SK-N-SH (cell line): ENCODE data around the gene NSUN7. TPM values are rescaled to one million over a fixed set of nuclear protein-coding genes. Genes with fewer than 3 reads are reported as not detected.

ENCODE experiments used
- CTCF ChIA-PET: fragments of 300-600, 350-600 bp; formaldehyde crosslinking; extraction: SDS; loops from one replicate; lab custom pipeline; 2021; lab: Yijun Ruan, JAX
- POLR2A ChIA-PET: fragments of 350-600 bp; sonication (Branson Sonifier 250); formaldehyde crosslinking; extraction: SDS; loops from one replicate; lab custom pipeline; 2020; ENCODE audit warnings: antibody characterized with exemption, inconsistent platforms; lab: Yijun Ruan, JAX
- DNase-seq: peaks from one replicate; pipeline ENCODE4 v3.0.0; 2012
- H2AFZ ChIP-seq: fragments of 200-600 bp; sonication (generic); 2 replicates; pipeline ENCODE4 v1.8.1; 2016; ENCODE audit warnings: antibody characterized with exemption, mild to moderate bottlenecking, low read depth
- H3F3A ChIP-seq: fragments of 200-600 bp; sonication (generic); replicated peaks from 2 replicates; pipeline ENCODE3; 2016; ENCODE audit warnings: antibody characterized with exemption, mild to moderate bottlenecking; ENCODE audit not compliant: insufficient read depth
- H3K27ac ChIP-seq, 2 experiments: fragments of 200-500 bp in 1 of 2; fragments of 200-600 bp in 1 of 2; sonication (Bioruptor generic) in 1 of 2; sonication (generic), shearing (Covaris generic) in 1 of 2; 2 replicates each; pipeline versions ENCODE4 v1.5.1 to v1.6.1; 2014 to 2016; ENCODE audit warnings: low read depth in 2 of 2, inconsistent platforms in 1 of 2, low read length in 1 of 2, mild to moderate bottlenecking in 1 of 2, mixed read lengths in 1 of 2
- H3K27me3 ChIP-seq: fragments of 200-600 bp; sonication (generic), shearing (Covaris generic); 2 replicates; pipeline ENCODE4 v1.6.1; 2016; ENCODE audit warnings: mixed run types; ENCODE audit not compliant: insufficient read depth
- H3K36me3 ChIP-seq, 2 experiments: fragments of 200-500 bp in 1 of 2; fragments of 200-600 bp in 1 of 2; sonication (Bioruptor generic) in 1 of 2; sonication (generic) in 1 of 2; replicated peaks in 1 of 2; 2 replicates each; pipeline versions ENCODE3 to v1.5.1; 2014 to 2016; ENCODE audit warnings: low read length in 1 of 2, mild to moderate bottlenecking in 1 of 2; ENCODE audit not compliant: insufficient read depth in 2 of 2, control insufficient read depth in 1 of 2
- H3K4me1 ChIP-seq, 2 experiments: fragments of 200-500 bp in 1 of 2; fragments of 200-600 bp in 1 of 2; sonication (Bioruptor generic) in 1 of 2; sonication (generic), shearing (Covaris generic) in 1 of 2; 2 replicates each; pipeline versions ENCODE4 v1.5.1 to v1.6.1; 2014 to 2016; ENCODE audit warnings: low read depth in 1 of 2, low read length in 1 of 2, mixed run types in 1 of 2; ENCODE audit not compliant: insufficient read depth in 2 of 2, control insufficient read depth in 1 of 2
- H3K4me2 ChIP-seq: fragments of 200-600 bp; sonication (generic), shearing (Covaris generic); 2 replicates; pipeline ENCODE4 v1.6.1; 2017; ENCODE audit warnings: mixed run types
- H3K4me3 ChIP-seq, 2 experiments: fragments of 200-500 bp in 1 of 2; fragments of 200-600 bp in 1 of 2; sonication (Bioruptor generic) in 1 of 2; sonication (generic), shearing (Covaris generic) in 1 of 2; 2 replicates each; pipeline versions ENCODE4 v1.5.1 to v1.8.1; 2014 to 2016; ENCODE audit warnings: low read depth in 2 of 2, inconsistent platforms in 1 of 2, low read length in 1 of 2, mild to moderate bottlenecking in 1 of 2, mixed read lengths in 1 of 2, moderate library complexity in 1 of 2
- H3K79me2 ChIP-seq: fragments of 200-600 bp; sonication (generic); 2 replicates; pipeline ENCODE4 v1.8.1; 2017; ENCODE audit warnings: mild to moderate bottlenecking; ENCODE audit not compliant: insufficient read depth
- H3K9ac ChIP-seq: fragments of 200-600 bp; sonication (generic); 2 replicates; pipeline ENCODE4 v1.6.1; 2017; ENCODE audit warnings: mixed run types
- H3K9me2 ChIP-seq: fragments of 200-600 bp; sonication (generic); 2 replicates; pipeline ENCODE4 v1.6.1; 2017; ENCODE audit warnings: mixed run types
- H3K9me3 ChIP-seq: fragments of 200-600 bp; sonication (generic); 2 replicates; pipeline ENCODE4 v1.6.1; 2017; ENCODE audit warnings: mixed run types, mild to moderate bottlenecking, moderate library complexity
- H4K20me1 ChIP-seq: fragments of 200-600 bp; sonication (generic); 2 replicates; pipeline ENCODE4 v1.6.1; 2017; ENCODE audit warnings: mild to moderate bottlenecking, mixed run types; ENCODE audit not compliant: insufficient read depth
- FOXM1 ChIP-seq: IDR thresholded peaks from 2 replicates; pipeline ENCODE4 v1.4.0; 2012; ENCODE audit warnings: low read depth, mild to moderate bottlenecking
- GABPA ChIP-seq: IDR thresholded peaks from 2 replicates; pipeline ENCODE4 v1.4.0; 2012; ENCODE audit warnings: low read depth, mild to moderate bottlenecking
- MXI1 ChIP-seq: IDR thresholded peaks from 2 replicates; pipeline ENCODE4 v1.6.1; 2012; ENCODE audit warnings: mild to moderate bottlenecking, low read depth, low read length, improper control_type of control experiment
- PBX3 ChIP-seq: IDR thresholded peaks from 2 replicates; pipeline ENCODE4; 2012
- YY1 ChIP-seq: IDR thresholded peaks from 2 replicates; pipeline ENCODE4 v1.4.0; 2012; ENCODE audit warnings: low read depth, mild to moderate bottlenecking
- WGBS: methylation state at CpG from one replicate; pipeline ENCODE4 v1.1.6; 2017; ENCODE audit warnings: low lambda C conversion rate; 5-methylcytosine and 5-hydroxymethylcytosine counted together
- polyA plus RNA-seq, 3 experiments: library from polyadenylated mRNA; depleted of rRNA; stranded (reverse); fragments of >200 nt; gene quantifications; 2 replicates each; pipeline ENCODE4 v1.2.3, GENCODE V29; 2012
- TF ChIP-seq, protein P1 (sequence below): fragments of 200-600 bp; sonication (generic); IDR thresholded peaks from 2 replicates; pipeline ENCODE4 v1.6.1; 2017; ENCODE audit warnings: antibody characterized with exemption, mild to moderate bottlenecking, moderate library complexity
- TF ChIP-seq, protein P2 (sequence below): IDR thresholded peaks from 2 replicates; pipeline ENCODE4 v1.6.1; 2012; ENCODE audit warnings: mild to moderate bottlenecking, low read depth, low read length, moderate library complexity

NSUN7 gene
- polyA plus RNA-seq, 1 of the 3 experiments (the other 2 are of a cell fraction) = 0.28 TPM

DNA sequence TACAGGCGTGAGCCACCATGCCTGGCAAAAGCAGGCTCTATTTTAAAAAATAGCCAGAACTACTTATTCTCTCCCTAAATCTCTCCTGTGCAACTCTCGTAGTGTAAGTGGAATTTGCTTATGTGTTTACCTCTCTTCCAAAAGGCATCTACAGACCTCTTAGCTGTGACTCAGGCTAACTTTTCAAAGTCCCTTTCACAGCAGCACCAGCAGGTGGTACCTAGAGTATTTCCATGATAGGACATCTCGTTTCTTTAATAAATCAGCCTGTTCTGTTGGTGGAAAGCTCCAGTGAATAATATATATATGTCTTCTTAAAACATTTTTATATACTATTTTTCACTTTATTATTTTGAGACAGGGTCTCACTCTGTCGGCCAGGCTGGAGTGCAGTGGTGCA is 89.0 kb downstream of the NSUN7 start:
- Histone ChIP-seq H3K79me2 (peaks cover 16% of the 10 kb centered on the region), H3K4me1 (peaks cover 0 to 14% of the 10 kb centered on the region in 2 experiments; a peak in 1 of 4 replicates), H3K9me3 (no peaks in the 10 kb centered on the region), H3K4me2 (no peak overlapping the region), H3K9me2 (no peaks in the 10 kb centered on the region), H4K20me1 (no peaks in the 10 kb centered on the region), H3K36me3 (peaks cover 8 to 9% of the 10 kb centered on the region in 2 experiments), H3K4me3 (no peak overlapping the region), H3K27me3 (no peaks in the 10 kb centered on the region), H3K27ac (no peak overlapping the region), H3K9ac (no peak overlapping the region), H2AFZ (no peak overlapping the region), H3F3A (peaks cover 6% of the 10 kb centered on the region)
- ChIA-PET POLR2A (no interaction called here), CTCF (interaction anchor here (1.1 to 10.6 kb wide), 3 partner anchors 9 to 86 kb away, joined by 3 to 88 read pairs (median 4); no protein-coding TSS in a partner anchor)
- 95% methylated on average over 4 of the region's 4 CpGs for WGBS
- no peak for DNase-seq
- TF ChIP-seq, protein P1, sequence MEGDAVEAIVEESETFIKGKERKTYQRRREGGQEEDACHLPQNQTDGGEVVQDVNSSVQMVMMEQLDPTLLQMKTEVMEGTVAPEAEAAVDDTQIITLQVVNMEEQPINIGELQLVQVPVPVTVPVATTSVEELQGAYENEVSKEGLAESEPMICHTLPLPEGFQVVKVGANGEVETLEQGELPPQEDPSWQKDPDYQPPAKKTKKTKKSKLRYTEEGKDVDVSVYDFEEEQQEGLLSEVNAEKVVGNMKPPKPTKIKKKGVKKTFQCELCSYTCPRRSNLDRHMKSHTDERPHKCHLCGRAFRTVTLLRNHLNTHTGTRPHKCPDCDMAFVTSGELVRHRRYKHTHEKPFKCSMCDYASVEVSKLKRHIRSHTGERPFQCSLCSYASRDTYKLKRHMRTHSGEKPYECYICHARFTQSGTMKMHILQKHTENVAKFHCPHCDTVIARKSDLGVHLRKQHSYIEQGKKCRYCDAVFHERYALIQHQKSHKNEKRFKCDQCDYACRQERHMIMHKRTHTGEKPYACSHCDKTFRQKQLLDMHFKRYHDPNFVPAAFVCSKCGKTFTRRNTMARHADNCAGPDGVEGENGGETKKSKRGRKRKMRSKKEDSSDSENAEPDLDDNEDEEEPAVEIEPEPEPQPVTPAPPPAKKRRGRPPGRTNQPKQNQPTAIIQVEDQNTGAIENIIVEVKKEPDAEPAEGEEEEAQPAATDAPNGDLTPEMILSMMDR = peak; percentile 15; the same call in 1 of the 2 replicates
- TF ChIP-seq, protein P2, sequence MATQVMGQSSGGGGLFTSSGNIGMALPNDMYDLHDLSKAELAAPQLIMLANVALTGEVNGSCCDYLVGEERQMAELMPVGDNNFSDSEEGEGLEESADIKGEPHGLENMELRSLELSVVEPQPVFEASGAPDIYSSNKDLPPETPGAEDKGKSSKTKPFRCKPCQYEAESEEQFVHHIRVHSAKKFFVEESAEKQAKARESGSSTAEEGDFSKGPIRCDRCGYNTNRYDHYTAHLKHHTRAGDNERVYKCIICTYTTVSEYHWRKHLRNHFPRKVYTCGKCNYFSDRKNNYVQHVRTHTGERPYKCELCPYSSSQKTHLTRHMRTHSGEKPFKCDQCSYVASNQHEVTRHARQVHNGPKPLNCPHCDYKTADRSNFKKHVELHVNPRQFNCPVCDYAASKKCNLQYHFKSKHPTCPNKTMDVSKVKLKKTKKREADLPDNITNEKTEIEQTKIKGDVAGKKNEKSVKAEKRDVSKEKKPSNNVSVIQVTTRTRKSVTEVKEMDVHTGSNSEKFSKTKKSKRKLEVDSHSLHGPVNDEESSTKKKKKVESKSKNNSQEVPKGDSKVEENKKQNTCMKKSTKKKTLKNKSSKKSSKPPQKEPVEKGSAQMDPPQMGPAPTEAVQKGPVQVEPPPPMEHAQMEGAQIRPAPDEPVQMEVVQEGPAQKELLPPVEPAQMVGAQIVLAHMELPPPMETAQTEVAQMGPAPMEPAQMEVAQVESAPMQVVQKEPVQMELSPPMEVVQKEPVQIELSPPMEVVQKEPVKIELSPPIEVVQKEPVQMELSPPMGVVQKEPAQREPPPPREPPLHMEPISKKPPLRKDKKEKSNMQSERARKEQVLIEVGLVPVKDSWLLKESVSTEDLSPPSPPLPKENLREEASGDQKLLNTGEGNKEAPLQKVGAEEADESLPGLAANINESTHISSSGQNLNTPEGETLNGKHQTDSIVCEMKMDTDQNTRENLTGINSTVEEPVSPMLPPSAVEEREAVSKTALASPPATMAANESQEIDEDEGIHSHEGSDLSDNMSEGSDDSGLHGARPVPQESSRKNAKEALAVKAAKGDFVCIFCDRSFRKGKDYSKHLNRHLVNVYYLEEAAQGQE = no peak

- no peak for DNase-seq
- peaks cover 16% of the 10 kb centered on the region for H3K79me2 ChIP-seq
- ChIA-PET POLR2A (no interaction called here), CTCF (interaction anchor here (0.6 to 10.6 kb wide), 33 partner anchors 9 to 376 kb away, joined by 3 to 88 read pairs (median 6); partner anchors contain the start of gene NSUN7)
- H3K9me2 ChIP-seq = no peaks in the 10 kb centered on the region
- no peak overlapping the region for H3K9ac ChIP-seq
- no peak for TF ChIP-seq YY1
- TF ChIP-seq FOXM1 = no peak
- TF ChIP-seq MXI1 = no peak
- TF ChIP-seq GABPA = no peak
- TF ChIP-seq PBX3 = no peak
- H3K4me1 ChIP-seq = peaks cover 0 to 24% of the 10 kb centered on the region in 2 experiments; a peak in 1 of 4 replicates
- 88% methylated on average over 10 of the region's 10 CpGs for WGBS
- no peak overlapping the region for H2AFZ ChIP-seq
- no peak overlapping the region for H3K27ac ChIP-seq
- H3K9me3 ChIP-seq = no peaks in the 10 kb centered on the region
- H3K4me3 ChIP-seq = no peak overlapping the region
- peaks cover 6 to 14% of the 10 kb centered on the region in 2 experiments for H3K36me3 ChIP-seq
- H4K20me1 ChIP-seq = no peaks in the 10 kb centered on the region
- H3K4me2 ChIP-seq = 0 out of 2 replicates have a peak overlapping the region, but pooled peaks have one; percentile 35
- peaks cover 6% of the 10 kb centered on the region for H3F3A ChIP-seq
- H3K27me3 ChIP-seq = no peaks in the 10 kb centered on the region
Observed at GRCh38 chr4:40840255-40840984, 90.7 kb downstream of the NSUN7 start.
